GM12872 (cell line): ENCODE measurements around the gene SLC5A5.

Source experiments
- TF ChIP-seq, protein P1 (sequence below): IDR thresholded peaks from 3 replicates; pipeline ENCODE4 v1.5.1; 2011; ENCODE audit warnings: low read depth, mild to moderate bottlenecking, low read length, moderate library complexity; ENCODE audit not compliant: insufficient read depth

Gene SLC5A5

DNA sequence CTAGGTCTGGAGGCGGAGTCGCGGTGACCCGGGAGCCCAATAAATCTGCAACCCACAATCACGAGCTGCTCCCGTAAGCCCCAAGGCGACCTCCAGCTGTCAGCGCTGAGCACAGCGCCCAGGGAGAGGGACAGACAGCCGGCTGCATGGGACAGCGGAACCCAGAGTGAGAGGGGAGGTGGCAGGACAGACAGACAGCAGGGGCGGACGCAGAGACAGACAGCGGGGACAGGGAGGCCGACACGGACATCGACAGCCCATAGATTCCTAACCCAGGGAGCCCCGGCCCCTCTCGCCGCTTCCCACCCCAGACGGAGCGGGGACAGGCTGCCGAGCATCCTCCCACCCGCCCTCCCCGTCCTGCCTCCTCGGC lies at the start of gene SLC5A5:
Gene SLC5A5, plus strand, starts transcription at position 68 of the 373 bp plus-strand sequence. CDS start 375 bp downstream, outside the sequence.
- TF ChIP-seq, protein P1, sequence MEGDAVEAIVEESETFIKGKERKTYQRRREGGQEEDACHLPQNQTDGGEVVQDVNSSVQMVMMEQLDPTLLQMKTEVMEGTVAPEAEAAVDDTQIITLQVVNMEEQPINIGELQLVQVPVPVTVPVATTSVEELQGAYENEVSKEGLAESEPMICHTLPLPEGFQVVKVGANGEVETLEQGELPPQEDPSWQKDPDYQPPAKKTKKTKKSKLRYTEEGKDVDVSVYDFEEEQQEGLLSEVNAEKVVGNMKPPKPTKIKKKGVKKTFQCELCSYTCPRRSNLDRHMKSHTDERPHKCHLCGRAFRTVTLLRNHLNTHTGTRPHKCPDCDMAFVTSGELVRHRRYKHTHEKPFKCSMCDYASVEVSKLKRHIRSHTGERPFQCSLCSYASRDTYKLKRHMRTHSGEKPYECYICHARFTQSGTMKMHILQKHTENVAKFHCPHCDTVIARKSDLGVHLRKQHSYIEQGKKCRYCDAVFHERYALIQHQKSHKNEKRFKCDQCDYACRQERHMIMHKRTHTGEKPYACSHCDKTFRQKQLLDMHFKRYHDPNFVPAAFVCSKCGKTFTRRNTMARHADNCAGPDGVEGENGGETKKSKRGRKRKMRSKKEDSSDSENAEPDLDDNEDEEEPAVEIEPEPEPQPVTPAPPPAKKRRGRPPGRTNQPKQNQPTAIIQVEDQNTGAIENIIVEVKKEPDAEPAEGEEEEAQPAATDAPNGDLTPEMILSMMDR, result no peak

DNA sequence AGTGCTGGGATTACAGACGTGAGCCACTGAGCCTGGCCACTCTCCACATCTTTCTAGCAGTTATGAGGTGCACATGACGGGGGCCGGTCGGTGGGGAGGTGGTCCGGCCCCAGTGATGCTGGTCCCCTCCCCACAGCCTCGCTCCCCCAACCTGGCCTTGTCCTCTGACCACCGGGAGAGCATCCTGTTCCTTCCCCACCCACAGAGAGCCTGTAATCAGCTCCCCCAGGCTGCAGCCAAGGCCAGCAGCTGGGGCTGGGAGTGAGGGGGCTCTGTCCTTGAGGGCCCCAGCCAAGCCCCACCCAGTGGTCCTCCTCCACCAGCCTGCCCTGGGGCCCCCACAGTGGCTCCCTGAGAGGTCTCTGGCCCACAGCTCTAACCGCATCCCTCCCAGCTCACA lies 47.4 kb upstream of the SLC5A5 start:
- TF ChIP-seq, protein P1, result no peak

DNA sequence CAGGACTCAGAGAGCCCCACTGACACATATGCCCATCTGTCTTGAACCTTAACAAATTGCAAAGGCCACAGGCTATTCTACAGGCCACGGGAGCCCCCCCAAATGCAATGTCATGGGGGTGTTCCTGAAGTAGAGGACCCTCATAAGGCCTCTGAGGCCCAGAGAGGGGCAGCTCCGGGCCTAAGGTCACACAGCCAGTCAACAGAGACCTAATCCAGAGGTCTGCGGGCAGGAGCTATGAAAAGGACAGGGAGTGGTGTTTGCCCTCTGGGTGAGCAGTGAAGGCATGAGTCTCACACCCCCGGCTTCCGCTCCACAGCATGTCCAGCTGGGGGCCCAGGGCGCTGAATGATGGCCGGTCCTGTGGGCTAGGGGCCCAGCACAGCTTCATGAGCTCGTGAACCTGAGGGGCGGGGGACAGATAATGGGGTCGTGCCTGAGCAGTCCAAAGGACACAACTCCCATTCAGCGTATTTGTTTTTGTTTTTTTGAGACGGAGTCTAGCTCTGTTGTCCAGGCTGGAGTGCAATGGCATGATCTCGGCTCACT lies 45.2 kb upstream of the SLC5A5 start:
- TF ChIP-seq, protein P1, result no peak

DNA sequence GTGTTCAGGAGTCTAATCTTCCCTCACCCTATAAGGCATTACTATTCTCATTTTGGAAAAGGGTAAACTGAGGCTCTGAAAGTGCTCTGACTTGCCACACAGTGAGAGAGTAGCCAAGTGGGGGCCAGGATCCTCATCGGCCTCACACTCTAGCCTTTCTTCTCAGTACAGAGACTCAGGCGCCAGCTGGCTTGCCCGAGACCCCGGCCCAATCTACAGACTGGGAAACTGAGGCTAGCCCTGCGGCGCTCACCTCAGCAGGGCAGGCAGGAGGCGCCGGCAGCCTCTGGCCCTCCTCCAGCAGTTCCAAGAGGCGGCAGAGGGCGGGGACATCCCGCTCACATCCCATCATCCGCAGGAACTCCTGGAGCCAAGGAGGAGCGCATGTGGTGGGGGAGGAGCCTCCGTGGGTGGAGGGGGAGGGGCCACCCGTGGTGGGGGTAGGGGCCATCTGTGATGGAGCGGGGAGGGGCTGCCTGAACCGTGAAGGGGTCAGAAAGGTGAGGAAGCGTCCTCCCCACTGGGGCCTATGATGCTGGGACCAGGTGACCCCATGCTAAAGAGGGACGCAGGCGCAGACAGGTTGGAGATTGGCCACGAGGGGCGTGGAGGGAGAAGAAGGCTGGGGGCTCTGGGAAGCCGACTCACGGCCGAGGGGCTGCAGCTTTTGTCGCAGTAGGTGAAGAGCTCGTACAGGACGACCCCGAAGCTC lies 41.7 kb upstream of the SLC5A5 start:
- TF ChIP-seq, protein P1, result no peak

DNA sequence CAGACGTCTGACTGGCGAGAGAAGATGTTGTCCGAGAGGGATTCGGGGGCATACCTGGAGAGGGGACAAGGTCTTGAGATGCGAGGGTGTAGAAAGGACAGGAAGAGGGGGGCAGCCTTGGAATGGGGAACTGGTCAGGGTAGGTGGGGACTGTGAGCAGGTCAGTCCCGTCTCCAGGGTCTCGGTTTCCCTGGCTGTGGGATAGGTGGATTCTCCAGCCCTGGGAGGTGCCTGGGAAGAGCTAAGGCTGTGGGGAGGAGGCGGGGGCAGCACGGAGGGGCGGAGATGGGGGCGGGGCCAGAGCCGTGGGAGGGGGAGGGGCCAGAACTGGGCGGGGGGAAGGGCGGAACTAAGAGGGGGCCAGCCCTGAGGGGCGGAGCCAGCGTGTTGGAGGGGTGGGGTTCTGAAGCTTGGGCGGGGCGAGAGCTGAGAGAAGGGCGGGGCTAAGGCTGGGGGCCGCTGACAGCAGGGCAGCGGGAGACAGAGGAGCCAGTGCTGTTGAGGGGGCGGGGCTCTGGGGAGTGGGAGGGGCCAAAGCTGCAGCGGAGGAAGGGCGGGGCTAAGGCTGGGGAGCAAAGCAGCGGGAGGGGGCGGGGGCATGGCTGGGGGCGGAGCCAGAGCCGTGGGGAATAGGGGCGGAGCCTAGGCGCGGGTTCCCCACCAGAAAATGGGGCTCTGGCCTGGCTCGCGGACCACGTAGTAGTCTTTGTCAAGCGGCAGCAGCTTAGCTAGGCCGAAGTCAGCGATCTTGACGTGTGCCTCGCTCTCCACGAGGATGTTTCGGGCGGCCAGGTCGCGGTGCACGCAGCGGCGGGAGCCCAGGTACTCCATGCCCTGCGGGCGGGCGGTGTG lies 41.0 kb upstream of the SLC5A5 start:
- TF ChIP-seq, protein P1, result no peak

DNA sequence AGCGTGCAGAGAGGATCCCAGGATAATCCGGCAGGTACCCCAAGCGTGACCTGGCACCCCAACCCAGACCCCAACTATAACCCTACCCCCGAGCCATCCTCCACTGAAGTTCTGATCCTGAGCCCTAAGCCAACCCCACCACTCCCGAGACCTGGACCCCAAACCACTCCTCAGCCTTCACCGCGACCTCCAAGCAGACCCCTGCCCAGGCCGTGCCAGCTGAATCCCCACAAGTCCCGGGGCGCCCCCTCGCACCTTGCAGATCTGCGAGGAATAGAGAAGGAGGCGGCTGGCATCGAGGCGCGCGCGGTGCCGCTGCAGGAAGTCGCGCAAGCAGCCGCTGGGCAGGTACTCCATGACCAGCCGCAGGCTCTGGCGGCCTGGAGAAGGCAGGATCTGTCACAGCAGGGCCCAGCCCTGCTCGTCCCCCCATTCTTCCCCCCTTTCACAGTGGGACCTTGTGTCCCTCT lies 40.3 kb upstream of the SLC5A5 start:
- TF ChIP-seq, protein P1, result no peak
